Stimulated activated CD8-positive, alpha-beta memory T cell treated with anti-CD3 and anti-CD28 coated beads, Interleukin-12 subunit alpha, Interleukin-12 subunit beta, amount 100 ng/mL, for 1 hour (primary cell): ENCODE measurements around the gene MINK1.
"Not testable (repeated sequence)": the region's sequence is repeated elsewhere in the genome, so short reads cannot be mapped to it uniquely, and the experiment has no call there.

Experiments used
- DNase-seq: peaks from one replicate; pipeline ENCODE4 v3.0.0-alpha.2; 2020; ENCODE audit warnings: low read depth

Gene MINK1

GRCh38 chr17:4846635-4847390 is 13.7 kb downstream of the MINK1 start:
- DNase-seq: no peak

DNA sequence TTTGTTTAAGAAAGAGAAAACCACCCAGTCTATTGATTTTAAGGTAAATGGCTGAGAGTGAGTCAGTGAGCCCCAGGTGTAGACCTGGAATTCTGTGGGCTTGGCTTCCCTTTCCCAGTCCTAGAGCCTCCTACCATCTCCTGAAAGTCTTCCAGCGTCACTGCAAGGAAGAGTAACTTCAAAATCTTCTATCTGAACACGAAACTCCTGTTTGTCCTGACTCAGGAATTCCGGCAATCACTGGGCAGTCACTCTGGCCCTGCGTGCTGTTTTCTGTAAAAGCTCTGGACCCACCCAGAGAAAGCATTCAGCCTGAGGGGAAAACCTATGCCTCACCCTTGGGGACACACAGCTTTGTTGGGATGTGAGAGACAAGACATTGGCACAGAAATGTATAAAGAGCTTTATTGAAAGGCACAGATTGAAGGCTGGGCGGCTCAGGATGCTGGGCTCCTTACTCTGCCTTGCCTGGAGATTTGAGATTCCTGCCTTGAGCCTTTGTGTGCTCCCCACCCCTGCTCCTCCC is 15.9 kb downstream of the MINK1 start:
- no peak for DNase-seq

DNA sequence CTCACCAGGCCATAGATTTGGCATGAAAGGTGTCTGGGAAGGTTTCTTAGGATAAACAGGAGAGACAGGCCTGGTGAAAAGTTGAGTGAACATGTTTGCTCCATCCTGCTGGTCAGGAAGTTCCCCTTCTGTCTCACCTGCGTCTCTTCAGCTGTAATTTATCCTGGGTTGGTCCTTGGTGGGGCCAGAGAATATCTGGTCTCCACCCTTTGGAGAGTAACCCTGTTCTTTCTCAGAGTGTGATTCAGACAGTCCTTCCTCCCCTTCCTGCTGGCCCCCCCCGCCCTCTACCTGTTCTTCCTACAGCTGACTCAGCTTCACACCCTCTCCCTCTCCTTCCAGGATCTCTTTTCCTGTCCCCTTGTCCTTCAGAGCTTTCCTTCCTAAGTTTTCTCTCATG is 17.1 kb downstream of the MINK1 start:
- DNase-seq: no peak

DNA sequence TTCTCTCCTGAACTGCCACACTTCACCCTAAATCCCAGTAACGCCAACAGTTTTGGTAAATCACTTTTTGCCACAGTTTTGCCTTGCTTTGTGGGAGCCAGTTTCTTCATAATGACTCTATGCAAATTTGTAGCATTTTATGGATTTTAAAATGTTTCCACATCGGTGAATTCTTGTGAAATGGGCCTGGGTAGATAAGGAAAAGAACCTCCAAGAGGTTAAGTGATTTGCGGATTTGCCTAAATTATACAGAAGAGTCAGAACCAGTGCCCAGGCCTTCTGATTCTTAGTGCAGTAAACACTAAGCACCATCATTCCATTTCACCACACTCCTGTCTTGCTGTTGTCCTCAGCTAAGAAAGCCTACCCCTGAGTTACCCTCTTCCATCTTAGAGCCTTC is 17.9 kb downstream of the MINK1 start:
- no peak for DNase-seq

DNA sequence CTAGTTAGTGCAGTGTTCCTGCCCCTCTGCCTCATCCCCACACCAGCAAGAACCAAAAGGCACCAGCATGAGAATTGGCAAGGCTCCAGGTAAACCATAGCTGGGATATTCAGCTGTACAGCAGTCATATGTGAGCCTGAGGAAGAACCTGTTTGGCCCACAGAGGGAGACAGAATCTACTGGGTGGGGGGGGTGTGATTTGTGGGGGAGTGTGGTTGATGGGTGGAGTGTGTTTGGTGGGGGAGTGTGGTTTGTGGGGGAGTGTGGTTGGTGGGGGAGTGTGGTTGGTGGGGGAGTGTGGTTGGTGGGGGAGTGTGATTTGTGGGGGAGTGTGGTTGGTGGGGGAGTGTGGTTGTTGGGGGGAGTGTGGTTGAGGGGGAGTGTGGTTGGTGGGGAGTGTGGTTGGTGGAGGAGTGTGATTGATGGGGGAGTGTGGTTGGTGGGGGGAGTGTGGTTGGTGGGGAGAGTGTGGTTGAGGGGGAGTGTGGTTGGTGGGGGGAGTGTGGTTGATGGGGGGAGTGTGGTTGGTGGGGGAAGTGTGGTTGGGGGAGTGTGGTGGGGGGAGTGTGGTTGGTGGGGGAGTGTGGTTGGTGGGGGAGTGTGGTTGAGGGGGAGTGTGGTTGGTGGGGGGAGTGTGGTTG is 19.5 kb downstream of the MINK1 start:
- no peak for DNase-seq

DNA sequence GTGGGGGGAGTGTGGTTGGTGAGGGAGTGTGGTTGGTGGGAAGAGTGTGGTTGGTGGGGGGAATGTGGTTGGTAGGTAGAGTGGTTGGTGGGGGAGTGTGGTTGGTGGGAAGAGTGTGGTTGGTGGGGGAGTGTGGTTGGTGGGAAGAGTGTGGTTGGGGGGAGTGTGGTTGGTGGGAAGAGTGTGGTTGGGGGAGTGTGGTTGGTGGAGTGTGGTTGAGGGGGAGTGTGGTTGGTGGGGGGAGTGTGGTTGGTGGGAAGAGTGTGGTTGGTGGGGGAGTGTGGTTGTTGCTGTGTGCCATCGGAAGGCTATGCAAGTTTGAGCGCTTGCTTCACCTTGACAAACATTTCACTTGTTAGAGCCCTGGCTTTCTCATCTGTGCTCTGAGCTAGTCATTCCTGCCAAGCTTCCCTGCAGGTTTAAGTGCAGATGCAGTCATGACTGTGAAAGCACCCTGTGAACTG is 20.1 kb downstream of the MINK1 start:
- no peak for DNase-seq

DNA sequence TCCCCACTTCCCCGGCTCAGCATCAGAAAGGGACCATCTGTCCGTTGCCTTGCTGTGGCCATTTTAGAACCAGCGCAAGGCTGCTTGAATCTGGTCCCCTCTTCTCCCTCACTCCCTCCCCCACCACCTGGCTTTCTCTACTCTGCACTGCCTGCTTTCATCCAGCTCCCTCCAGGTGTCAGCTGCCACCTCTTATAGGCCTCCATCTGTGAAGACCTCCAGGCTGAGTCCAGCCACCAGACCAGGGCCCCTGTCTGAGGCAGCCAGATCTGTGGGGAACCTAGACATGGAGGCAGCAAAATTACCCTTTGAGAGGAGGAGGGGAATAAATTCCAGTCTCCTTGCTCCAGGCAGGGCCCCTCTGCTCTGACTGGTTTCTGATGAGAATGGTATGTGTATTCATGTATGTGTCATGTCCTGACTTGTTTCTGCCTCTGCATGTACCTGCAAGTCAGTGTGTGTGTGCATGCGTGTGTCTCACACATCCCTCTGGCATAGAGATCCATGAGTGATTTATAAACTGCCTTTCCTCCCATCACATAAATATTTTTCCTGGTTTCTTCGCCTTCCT is 21.1 kb downstream of the MINK1 start:
- no peak for DNase-seq

DNA sequence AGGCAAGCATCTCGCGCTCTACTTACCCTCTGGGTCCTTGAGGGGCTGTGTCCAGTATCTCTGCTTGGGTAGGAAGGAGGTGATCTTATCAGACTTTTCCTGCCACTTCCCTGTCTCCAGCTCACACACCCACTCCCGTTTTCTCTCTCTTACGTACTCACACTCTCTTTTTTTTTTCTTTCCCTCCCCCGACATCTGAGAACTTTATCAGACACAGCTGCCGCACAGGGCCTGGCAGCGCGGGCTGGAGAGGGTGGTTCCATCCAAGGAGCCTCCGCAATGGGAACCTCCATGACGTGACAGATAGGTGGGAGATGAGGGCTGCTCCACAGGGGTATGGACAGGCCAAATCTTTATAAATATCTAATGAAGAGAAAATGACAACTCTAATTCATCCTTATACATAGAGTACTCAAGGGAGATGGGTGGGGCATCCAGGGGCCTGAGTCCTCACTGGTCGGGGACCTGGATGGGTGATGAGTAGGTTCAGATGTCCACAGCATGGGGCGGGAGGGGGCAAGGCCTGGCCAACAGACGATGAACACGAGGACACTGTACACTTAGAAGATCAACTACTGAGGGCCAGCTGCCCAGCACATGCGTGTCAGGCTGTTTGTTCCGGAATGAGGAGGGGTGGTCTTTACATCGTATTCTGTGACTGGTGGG is 23.3 kb downstream of the MINK1 start:
- no peak for DNase-seq

- no peak for DNase-seq
Measured at GRCh38 chr17:4856937-4857314, 23.8 kb downstream of the MINK1 start.

- DNase-seq: not testable (repeated sequence)
Measured at GRCh38 chr17:4857347-4857746, 24.2 kb downstream of the MINK1 start.

- no peak for DNase-seq
Measured at GRCh38 chr17:4858068-4858881, 25.1 kb downstream of the MINK1 start.

- DNase-seq: no peak
Measured at GRCh38 chr17:4858882-4859260, 25.7 kb downstream of the MINK1 start.

DNA sequence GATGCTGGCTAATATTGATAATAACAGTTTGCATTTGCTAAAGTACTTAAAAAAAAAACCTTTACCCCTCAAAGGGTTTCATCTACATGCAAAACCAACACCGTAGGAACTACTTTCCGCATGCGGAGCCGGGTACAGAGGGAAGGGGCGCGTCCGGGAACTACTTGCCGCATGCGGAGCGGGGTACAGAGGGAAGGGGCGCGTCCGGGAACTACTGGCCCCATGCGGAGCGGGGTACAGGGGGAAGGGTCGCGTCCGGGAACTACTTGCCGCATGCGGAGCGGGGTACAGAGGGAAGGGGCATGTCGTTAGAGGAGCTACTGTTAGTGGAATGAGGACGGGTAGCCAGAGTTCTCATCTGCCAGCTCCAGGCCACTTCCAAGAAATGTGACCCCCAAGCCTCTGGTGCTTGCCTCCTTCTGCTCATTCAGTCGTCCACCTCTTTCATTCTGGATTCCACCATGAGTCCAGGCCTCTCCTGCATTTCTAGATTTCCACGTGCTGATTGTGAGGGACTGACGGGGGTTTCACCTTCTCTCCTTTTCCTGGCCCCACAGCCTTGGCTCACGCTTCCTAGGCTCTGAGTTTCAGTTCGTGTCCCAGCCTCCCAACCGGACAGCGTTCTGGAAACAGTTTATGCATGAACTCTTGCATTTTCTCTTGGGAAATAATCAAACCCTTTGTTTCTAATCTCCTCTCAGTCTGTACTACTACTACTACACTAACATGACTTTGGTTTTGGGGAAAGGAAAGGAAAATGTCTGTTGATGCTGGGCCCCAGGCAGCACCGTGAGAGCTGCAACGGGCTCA is 26.9 kb downstream of the MINK1 start:
- no peak for DNase-seq

DNA sequence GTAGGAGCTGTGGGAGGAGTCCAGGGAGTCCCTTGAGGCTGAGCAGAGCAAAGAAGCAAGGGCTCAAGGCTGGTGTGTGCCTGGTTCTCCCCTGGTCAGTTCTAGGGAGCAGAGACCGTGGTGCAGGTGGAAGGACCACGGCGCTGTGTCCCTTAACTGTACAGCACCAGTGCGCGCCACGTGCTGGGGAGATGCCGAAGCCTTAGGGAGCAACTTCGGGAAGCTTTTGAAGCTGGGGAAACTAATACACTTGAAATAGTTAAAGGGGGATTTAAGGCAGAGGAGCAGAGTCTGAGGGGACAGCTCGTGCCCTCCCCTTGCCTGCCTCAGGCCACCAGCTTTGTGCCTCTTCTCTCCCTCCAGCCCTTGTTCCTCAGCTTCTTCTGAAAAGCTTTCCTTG is 27.5 kb downstream of the MINK1 start:
- no peak for DNase-seq

- DNase-seq: no peak
Measured at GRCh38 chr17:4861052-4861451, 27.9 kb downstream of the MINK1 start.

GRCh38 chr17:4862720-4863119 is 29.6 kb downstream of the MINK1 start:
- DNase-seq: no peak

GRCh38 chr17:4863321-4863720 is 30.2 kb downstream of the MINK1 start:
- no peak for DNase-seq

- DNase-seq: not testable (repeated sequence)
Measured at GRCh38 chr17:4867535-4867934, 34.4 kb downstream of the MINK1 start.

- not testable (repeated sequence) for DNase-seq
Measured at GRCh38 chr17:4869058-4869998, 36.2 kb downstream of the MINK1 start.

- DNase-seq: no peak
Measured at GRCh38 chr17:4870855-4871254, 37.7 kb downstream of the MINK1 start.
